HCT116 (cell line): Measurements from ENCODE around the gene PRSS1. TPM values are rescaled to one million over a fixed set of nuclear protein-coding genes. Genes with fewer than 3 reads are reported as not detected.
A peak's percentile ranks its signal among the peaks of the same experiment; 100 is the strongest.

Source experiments
- ATAC-seq: fragments of 200-7000 bp; cut with Tn5 transposase; 2 replicates; pipeline ENCODE4 v1.9.1; 2020; ENCODE audit warnings: mild to moderate bottlenecking, moderate library complexity
- BruUV-seq: library from RNA; stranded (reverse); fragments of 400-500 nt; replicated peaks from 2 replicates; lab custom pipeline; 2021; lab: Mats Ljungman, UMichigan
- CTCF ChIA-PET: fragments of 300-600 bp; sonication (Branson Sonifier 250); formaldehyde crosslinking; loops from one replicate; lab custom pipeline; 2021; ENCODE audit warnings: antibody characterized with exemption; lab: Charles Lee
- POLR2A ChIA-PET: fragments of 300-600, 350-600 bp; sonication (Branson Sonifier 250); formaldehyde crosslinking; loops from one replicate; lab custom pipeline; 2021; ENCODE audit warnings: antibody characterized with exemption; lab: Charles Lee
- RAD21 ChIA-PET, 2 experiments: fragments of 300-600 bp; sonication (Branson Sonifier 250); formaldehyde crosslinking; loops; one replicate each; lab custom pipeline; 2023; ENCODE audit warnings: low total read pairs in 2 of 2; ENCODE audit not compliant: uncharacterized antibody in 2 of 2, unreplicated experiment in 2 of 2, low non-redundant PET in 1 of 2; lab: Charles Lee
- DNase-seq: peaks from one replicate; pipeline ENCODE4 v3.0.0-alpha.2; 2010; ENCODE audit warnings: low read depth, low spot score
- H2AFZ ChIP-seq: fragments of 200-600 bp; shearing (Covaris generic), sonication (generic); 2 replicates; pipeline ENCODE4 v1.6.1; 2017; ENCODE audit warnings: low read depth, mixed run types, mixed read lengths, antibody characterized with exemption, low read length; ENCODE audit not compliant: poor library complexity, severe bottlenecking
- H3K27ac ChIP-seq: 2 replicates; pipeline ENCODE4 v1.5.1; 2012; ENCODE audit warnings: low read depth, low read length
- H3K27me3 ChIP-seq: fragments of 200-600 bp; sonication (generic); 2 replicates; pipeline ENCODE4 v1.6.1; 2016; ENCODE audit warnings: mixed run types, low read length, mixed read lengths; ENCODE audit not compliant: insufficient read depth
- H3K36me3 ChIP-seq, 2 experiments: fragments of 200-500 bp in 1 of 2; fragments of 200-600 bp in 1 of 2; sonication (Bioruptor generic) in 1 of 2; sonication (generic) in 1 of 2; 2 replicates each; pipeline versions ENCODE4 v1.5.1 to v1.6.1; 2014 to 2016; ENCODE audit warnings: low read length in 2 of 2, inconsistent platforms in 1 of 2, mixed read lengths in 1 of 2, mixed run types in 1 of 2; ENCODE audit not compliant: insufficient read depth in 2 of 2, control insufficient read depth in 1 of 2
- H3K4me1 ChIP-seq, 2 experiments: fragments of 200-600 bp in 1 of 2; sonication (generic) in 1 of 2; 2 replicates each; pipeline versions ENCODE4 v1.5.1 to v1.6.1; 2012 to 2017; ENCODE audit warnings: low read length in 2 of 2, inconsistent platforms in 1 of 2, mild to moderate bottlenecking in 1 of 2, mixed read lengths in 1 of 2, mixed run types in 1 of 2, moderate library complexity in 1 of 2; ENCODE audit not compliant: insufficient read depth in 2 of 2, control insufficient read depth in 1 of 2
- H3K4me2 ChIP-seq: fragments of 200-600 bp; sonication (generic); 2 replicates; pipeline ENCODE4 v1.6.1; 2017; ENCODE audit warnings: mixed run types, low read length, mixed read lengths
- H3K4me3 ChIP-seq, 2 experiments: fragments of 200-600 bp in 1 of 2; sonication (generic) in 1 of 2; replicated peaks in 1 of 2; 2 replicates each; pipeline ENCODE4 v1.5.1; 2011 to 2016; ENCODE audit warnings: low read length in 2 of 2, control low read depth in 1 of 2, low read depth in 1 of 2, mild to moderate bottlenecking in 1 of 2, mixed read lengths in 1 of 2, mixed run types in 1 of 2
- H3K79me2 ChIP-seq: fragments of 200-600 bp; sonication (generic); 2 replicates; pipeline ENCODE4 v1.6.1; 2017; ENCODE audit warnings: mild to moderate bottlenecking, mixed run types, low read length, moderate library complexity, mixed read lengths; ENCODE audit not compliant: insufficient read depth
- H3K9ac ChIP-seq: fragments of 200-600 bp; sonication (generic); 2 replicates; pipeline ENCODE4 v1.6.1; 2016; ENCODE audit warnings: low read length, mixed read lengths
- H3K9me2 ChIP-seq: fragments of 200-600 bp; sonication (generic), shearing (Covaris generic); 2 replicates; pipeline ENCODE4 v1.6.1; 2017; ENCODE audit warnings: mixed run types, mild to moderate bottlenecking, moderate library complexity; ENCODE audit not compliant: insufficient read depth
- H3K9me3 ChIP-seq, 2 experiments: fragments of 200-500 bp in 1 of 2; fragments of 200-600 bp in 1 of 2; sonication (Bioruptor generic) in 1 of 2; sonication (generic) in 1 of 2; 2 replicates each; pipeline ENCODE4 v1.6.1; 2014 to 2017; ENCODE audit warnings: low read length in 2 of 2, mixed read lengths in 2 of 2, inconsistent platforms in 1 of 2, low read depth in 1 of 2, mild to moderate bottlenecking in 1 of 2, mixed run types in 1 of 2, moderate library complexity in 1 of 2; ENCODE audit not compliant: control insufficient read depth in 1 of 2, insufficient read depth in 1 of 2
- H4K20me1 ChIP-seq: fragments of 200-600 bp; sonication (generic), shearing (Covaris generic); 2 replicates; pipeline ENCODE4 v1.6.1; 2017; ENCODE audit warnings: mixed run types, mild to moderate bottlenecking, moderate library complexity; ENCODE audit not compliant: insufficient read depth
- CEBPB ChIP-seq: IDR thresholded peaks from 2 replicates; pipeline ENCODE4 v1.6.1; 2012; ENCODE audit warnings: low read depth
- ELF1 ChIP-seq: IDR thresholded peaks from 2 replicates; pipeline ENCODE4 v1.6.1; 2012; ENCODE audit warnings: low read depth, borderline replicate concordance
- EZH2 ChIP-seq: fragments of 200-600 bp; sonication (generic); IDR thresholded peaks from 2 replicates; pipeline ENCODE4 v1.6.1; 2017; ENCODE audit warnings: antibody characterized with exemption, mixed run types
- JUND ChIP-seq: IDR thresholded peaks from 2 replicates; pipeline ENCODE4 v1.6.1; 2012
- POLR2A ChIP-seq: IDR thresholded peaks from 2 replicates; pipeline ENCODE4 v1.7.0; 2011; ENCODE audit warnings: borderline replicate concordance; ENCODE audit not compliant: insufficient read depth, insufficient read length; ENCODE audit errors: extremely low read depth
- YY1 ChIP-seq: IDR thresholded peaks from 2 replicates; pipeline ENCODE4 v1.6.1; 2011; ENCODE audit warnings: low read length, low read depth, moderate library complexity, mild to moderate bottlenecking; ENCODE audit not compliant: insufficient replicate concordance; ENCODE audit errors: extremely low read depth
- intact Hi-C: fragments of 100-400 bp; cut with micrococcal nuclease; formaldehyde crosslinking; loops from 2 replicates; pipeline ENCODE4 v1.10.0; 2022
- total RNA-seq: library from RNA; stranded (reverse); gene quantifications from one replicate; pipeline ENCODE4 v1.2.1, GENCODE V29; 2021; ENCODE audit not compliant: unreplicated experiment
- TF ChIP-seq, protein P1 (sequence below), 3 experiments: fragments of 200-600 bp in 1 of 3; sonication (generic) in 1 of 3; IDR thresholded peaks in 2 of 3; conservative IDR thresholded peaks in 1 of 3; 2 replicates each; pipeline ENCODE4 v1.5.1; 2012 to 2017; ENCODE audit warnings: low read depth in 2 of 3, low read length in 2 of 3, antibody characterized with exemption in 1 of 3, borderline replicate concordance in 1 of 3, control low read depth in 1 of 3, mild to moderate bottlenecking in 1 of 3, mixed read lengths in 1 of 3, mixed run types in 1 of 3, moderate library complexity in 1 of 3; ENCODE audit not compliant: insufficient read depth in 1 of 3
- TF ChIP-seq, protein P2 (sequence below): IDR thresholded peaks from 2 replicates; pipeline ENCODE4 v1.6.1; 2011; ENCODE audit warnings: mild to moderate bottlenecking, low read length, moderate library complexity; ENCODE audit not compliant: insufficient replicate concordance; ENCODE audit errors: extremely low read depth

PRSS1 gene
- total RNA-seq, 1 experiment from 2014 or later: 14.6 TPM

DNA sequence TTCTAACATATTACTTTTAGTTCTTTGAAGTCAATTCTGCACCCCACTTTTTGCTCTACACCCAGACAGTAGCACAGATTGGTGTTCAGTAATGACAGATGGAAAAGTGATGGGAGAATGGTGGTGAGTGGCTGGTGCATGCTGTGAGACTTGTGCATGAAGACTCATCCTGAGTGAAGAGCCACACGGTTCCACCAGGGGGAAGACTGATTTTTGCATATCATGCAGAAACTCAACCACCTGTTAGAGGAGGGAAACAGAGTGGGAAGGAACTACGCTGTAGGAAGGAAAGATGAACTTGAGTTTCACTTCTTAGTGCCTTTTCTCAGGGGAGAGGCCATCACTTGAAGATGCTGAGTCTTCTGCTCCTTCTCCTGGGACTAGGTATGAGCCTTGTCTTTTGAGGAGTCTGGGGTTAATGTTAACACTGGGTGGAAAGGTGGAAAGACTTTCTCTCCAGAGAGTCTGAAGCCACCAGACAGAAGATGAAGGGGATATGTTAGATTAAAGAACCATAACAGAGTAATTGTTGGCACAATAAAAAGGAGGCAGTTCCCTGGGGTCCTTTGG lies 9.3 kb upstream of the PRSS1 start:
- Histone ChIP-seq H4K20me1 (no peaks in the 10 kb centered on the region), H2AFZ (no peak overlapping the region), H3K27ac (no peak overlapping the region), H3K27me3 (peaks cover 25% of the 10 kb centered on the region; the same call in 1 of the 2 replicates), H3K4me1 (no peaks in the 10 kb centered on the region), H3K9ac (no peak overlapping the region), H3K79me2 (no peaks in the 10 kb centered on the region), H3K4me3 (no peak overlapping the region), H3K4me2 (no peak overlapping the region), H3K9me2 (no peaks in the 10 kb centered on the region), H3K9me3 (no peaks in the 10 kb centered on the region), H3K36me3 (no peaks in the 10 kb centered on the region)
- POLR2A ChIA-PET: no interaction called here
- BruUV-seq: no TSS peak
- ATAC-seq (peak; percentile 57; the same call in 1 of the 2 replicates), DNase-seq (peak; percentile 1)
- no peak for TF ChIP-seq POLR2A
- TF ChIP-seq, protein P1, sequence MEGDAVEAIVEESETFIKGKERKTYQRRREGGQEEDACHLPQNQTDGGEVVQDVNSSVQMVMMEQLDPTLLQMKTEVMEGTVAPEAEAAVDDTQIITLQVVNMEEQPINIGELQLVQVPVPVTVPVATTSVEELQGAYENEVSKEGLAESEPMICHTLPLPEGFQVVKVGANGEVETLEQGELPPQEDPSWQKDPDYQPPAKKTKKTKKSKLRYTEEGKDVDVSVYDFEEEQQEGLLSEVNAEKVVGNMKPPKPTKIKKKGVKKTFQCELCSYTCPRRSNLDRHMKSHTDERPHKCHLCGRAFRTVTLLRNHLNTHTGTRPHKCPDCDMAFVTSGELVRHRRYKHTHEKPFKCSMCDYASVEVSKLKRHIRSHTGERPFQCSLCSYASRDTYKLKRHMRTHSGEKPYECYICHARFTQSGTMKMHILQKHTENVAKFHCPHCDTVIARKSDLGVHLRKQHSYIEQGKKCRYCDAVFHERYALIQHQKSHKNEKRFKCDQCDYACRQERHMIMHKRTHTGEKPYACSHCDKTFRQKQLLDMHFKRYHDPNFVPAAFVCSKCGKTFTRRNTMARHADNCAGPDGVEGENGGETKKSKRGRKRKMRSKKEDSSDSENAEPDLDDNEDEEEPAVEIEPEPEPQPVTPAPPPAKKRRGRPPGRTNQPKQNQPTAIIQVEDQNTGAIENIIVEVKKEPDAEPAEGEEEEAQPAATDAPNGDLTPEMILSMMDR (IDR thresholded peaks at IDR 0.05 in 2 of 3, conservative IDR thresholded peaks at IDR 0.05 in 1 of 3; ENCODE audit: borderline replicate concordance in 1 of 3, insufficient read depth in 1 of 3, low read depth in 2 of 3, low read length in 2 of 3): 0 out of 6 replicates have a peak, but pooled peaks of 1 of the 3 experiments have one; percentile 14
- intact Hi-C loops: no loop called here
- CTCF ChIA-PET: no interaction called here
- RAD21 ChIA-PET: no interaction called here

DNA sequence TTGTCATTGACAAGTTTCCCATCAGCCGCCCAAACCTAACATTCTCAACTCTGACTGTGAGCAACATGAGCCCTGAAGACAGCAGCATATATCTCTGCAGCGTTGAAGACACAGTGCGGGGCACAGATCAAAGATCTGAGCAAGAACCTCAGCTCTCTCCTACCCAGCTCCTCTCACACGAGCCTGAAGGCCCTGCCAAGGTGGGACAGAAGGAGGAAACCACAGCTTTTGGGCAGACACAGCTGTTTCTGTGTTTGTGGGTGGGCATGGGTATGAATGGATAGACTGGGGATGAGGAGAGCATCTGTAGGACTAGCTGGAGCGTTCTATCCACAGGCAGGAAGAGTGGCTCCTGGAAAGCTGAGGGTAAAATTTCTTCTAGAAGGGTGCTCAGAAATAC lies 8.5 kb upstream of the PRSS1 start:
- no TSS peak for BruUV-seq
- intact Hi-C loops: no loop called here
- Histone ChIP-seq H4K20me1 (no peaks in the 10 kb centered on the region), H3K27ac (no peak overlapping the region)
- TF ChIP-seq EZH2 (no peak), YY1 (no peak), ELF1 (no peak), CEBPB (no peak), JUND (no peak)
- TF ChIP-seq, protein P1 (IDR thresholded peaks at IDR 0.05 in 2 of 3, conservative IDR thresholded peaks at IDR 0.05 in 1 of 3; ENCODE audit: borderline replicate concordance in 1 of 3, insufficient read depth in 1 of 3, low read depth in 2 of 3, low read length in 2 of 3): no peak
- TF ChIP-seq, protein P2, sequence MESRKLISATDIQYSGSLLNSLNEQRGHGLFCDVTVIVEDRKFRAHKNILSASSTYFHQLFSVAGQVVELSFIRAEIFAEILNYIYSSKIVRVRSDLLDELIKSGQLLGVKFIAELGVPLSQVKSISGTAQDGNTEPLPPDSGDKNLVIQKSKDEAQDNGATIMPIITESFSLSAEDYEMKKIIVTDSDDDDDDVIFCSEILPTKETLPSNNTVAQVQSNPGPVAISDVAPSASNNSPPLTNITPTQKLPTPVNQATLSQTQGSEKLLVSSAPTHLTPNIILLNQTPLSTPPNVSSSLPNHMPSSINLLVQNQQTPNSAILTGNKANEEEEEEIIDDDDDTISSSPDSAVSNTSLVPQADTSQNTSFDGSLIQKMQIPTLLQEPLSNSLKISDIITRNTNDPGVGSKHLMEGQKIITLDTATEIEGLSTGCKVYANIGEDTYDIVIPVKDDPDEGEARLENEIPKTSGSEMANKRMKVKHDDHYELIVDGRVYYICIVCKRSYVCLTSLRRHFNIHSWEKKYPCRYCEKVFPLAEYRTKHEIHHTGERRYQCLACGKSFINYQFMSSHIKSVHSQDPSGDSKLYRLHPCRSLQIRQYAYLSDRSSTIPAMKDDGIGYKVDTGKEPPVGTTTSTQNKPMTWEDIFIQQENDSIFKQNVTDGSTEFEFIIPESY: no peak
- TF ChIP-seq, all 23 proteins: peak for 0
- no peak for ATAC-seq
- Histone ChIP-seq H2AFZ (no peak overlapping the region), H3K4me1 (no peaks in the 10 kb centered on the region), H3K36me3 (no peaks in the 10 kb centered on the region), H3K79me2 (no peaks in the 10 kb centered on the region), H3K4me2 (no peak overlapping the region), H3K9me3 (no peaks in the 10 kb centered on the region), H3K27me3 (peaks cover 25% of the 10 kb centered on the region; the same call in 1 of the 2 replicates), H3K9me2 (no peaks in the 10 kb centered on the region), H3K4me3 (no peak overlapping the region), H3K9ac (no peak overlapping the region)
- ChIA-PET RAD21 (no interaction called here), CTCF (no interaction called here), POLR2A (no interaction called here)
- DNase-seq: no peak
